ENCODE measurements around the gene TXNDC11. TPM values are rescaled to one million over a fixed set of nuclear protein-coding genes. Genes with fewer than 3 reads are reported as not detected.

Gene TXNDC11
- total RNA-seq, 1 experiment from 2014 or later, result 30.9 TPM

DNA sequence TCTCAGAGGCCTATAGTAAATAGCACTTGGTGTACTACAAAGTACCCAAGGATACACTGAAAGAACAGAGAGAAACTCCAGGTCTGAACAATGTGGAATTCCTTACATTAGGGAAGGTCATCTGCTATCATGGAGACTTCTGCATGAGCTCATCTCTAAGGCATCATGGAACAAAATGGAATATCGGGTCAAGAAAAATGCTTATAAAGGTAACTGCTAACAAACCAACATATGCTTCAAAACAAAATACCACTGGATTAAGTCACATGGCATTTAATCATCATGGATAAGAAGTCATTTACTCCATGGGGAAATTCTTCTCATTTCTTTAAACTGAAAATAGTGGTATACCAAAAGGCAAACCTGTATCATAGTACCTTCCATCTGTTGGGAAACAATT lies 34.2 kb downstream of the TXNDC11 start:
- H3K9me3 ChIP-seq (ENCODE audit: insufficient read depth, low read depth), result no peaks in the 10 kb centered on the region
- H3K4me1 ChIP-seq (replicated peaks; ENCODE audit: insufficient read depth), result no peaks in the 10 kb centered on the region
- CTCF ChIA-PET, result no interaction called here
- DNase-seq, result no peak
- no peak overlapping the region for H2AFZ ChIP-seq
- no peaks in the 10 kb centered on the region for H3K9me2 ChIP-seq (ENCODE audit: insufficient read depth)
- POLR2A ChIA-PET (ENCODE audit: unreplicated experiment), result no interaction called here
- H3K27ac ChIP-seq, result no peak overlapping the region
- no peak for TF ChIP-seq CTCF (conservative IDR thresholded peaks at IDR 0.05)
- TF ChIP-seq EZH2 (IDR thresholded peaks at IDR 0.05; ENCODE audit: low read depth), result no peak
- H3K4me3 ChIP-seq, result no peak overlapping the region
- intact Hi-C loops (cut with micrococcal nuclease; ENCODE audit: unreplicated experiment), result no loop called here
- no peaks in the 10 kb centered on the region for H3K36me3 ChIP-seq (ENCODE audit: low read depth)
- H4K20me1 ChIP-seq (ENCODE audit: insufficient read depth), result peaks cover 8% of the 10 kb centered on the region
- no TSS peak for BruUV-seq (replicated peaks)
- no peaks in the 10 kb centered on the region for H3K79me2 ChIP-seq (ENCODE audit: low read depth)
- no peak overlapping the region for H3K4me2 ChIP-seq
- no peaks in the 10 kb centered on the region for H3K27me3 ChIP-seq (ENCODE audit: insufficient read depth, low read depth)
- H3F3A ChIP-seq (ENCODE audit: insufficient read depth, low read depth), result peaks cover 12% of the 10 kb centered on the region

DNA sequence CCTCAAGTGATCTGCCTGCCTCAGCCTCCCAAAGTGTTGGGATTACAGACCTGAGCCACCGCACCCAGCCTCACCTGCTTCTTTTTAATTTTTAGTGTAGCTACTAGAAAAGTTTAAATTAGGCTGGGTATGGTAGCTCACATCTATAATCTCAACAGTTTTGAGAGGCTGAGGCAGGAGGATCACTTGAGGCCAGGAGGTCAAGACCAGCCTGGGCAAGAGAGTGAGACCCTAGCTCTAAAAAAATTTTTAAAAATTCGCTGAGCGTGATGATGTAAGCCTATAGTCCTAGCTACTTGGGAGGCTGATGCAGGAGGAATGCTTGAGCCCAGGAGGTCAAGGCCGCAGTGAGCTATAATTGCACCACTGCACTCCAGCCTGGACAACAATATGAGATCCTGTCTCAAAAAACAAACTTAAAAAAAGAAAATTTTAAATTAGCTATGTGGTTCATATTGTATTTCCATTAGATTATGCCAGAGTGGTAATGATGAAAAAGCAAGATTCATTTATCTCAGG lies 34.9 kb downstream of the TXNDC11 start:
- CTCF ChIA-PET, result no interaction called here
- Histone ChIP-seq H3K9me2 (ENCODE audit: insufficient read depth) (no peaks in the 10 kb centered on the region), H3K36me3 (ENCODE audit: low read depth) (no peaks in the 10 kb centered on the region), H3K27me3 (ENCODE audit: insufficient read depth, low read depth) (no peaks in the 10 kb centered on the region), H3K79me2 (ENCODE audit: low read depth) (no peaks in the 10 kb centered on the region), H3K9me3 (ENCODE audit: insufficient read depth, low read depth) (no peaks in the 10 kb centered on the region), H4K20me1 (ENCODE audit: insufficient read depth) (peaks cover 8% of the 10 kb centered on the region), H3K4me1 (replicated peaks; ENCODE audit: insufficient read depth) (no peaks in the 10 kb centered on the region), H2AFZ (no peak overlapping the region), H3K4me2 (no peak overlapping the region), H3K4me3 (no peak overlapping the region), H3F3A (ENCODE audit: insufficient read depth, low read depth) (peaks cover 12% of the 10 kb centered on the region), H3K27ac (no peak overlapping the region)
- DNase-seq, result no peak
- no TSS peak for BruUV-seq (replicated peaks)
- TF ChIP-seq CTCF (conservative IDR thresholded peaks at IDR 0.05) (no peak), EZH2 (IDR thresholded peaks at IDR 0.05; ENCODE audit: low read depth) (no peak)
- POLR2A ChIA-PET (ENCODE audit: unreplicated experiment), result no interaction called here
- intact Hi-C loops (cut with micrococcal nuclease; ENCODE audit: unreplicated experiment), result no loop called here

- POLR2A ChIA-PET (ENCODE audit: unreplicated experiment), result no interaction called here
- H2AFZ ChIP-seq, result no peak overlapping the region
- intact Hi-C loops (cut with micrococcal nuclease; ENCODE audit: unreplicated experiment), result no loop called here
- H3K36me3 ChIP-seq (ENCODE audit: low read depth), result no peaks in the 10 kb centered on the region
- no peaks in the 10 kb centered on the region for H3K9me3 ChIP-seq (ENCODE audit: insufficient read depth, low read depth)
- no peak overlapping the region for H3K4me3 ChIP-seq
- H4K20me1 ChIP-seq (ENCODE audit: insufficient read depth), result peaks cover 13% of the 10 kb centered on the region
- no peaks in the 10 kb centered on the region for H3K4me1 ChIP-seq (replicated peaks; ENCODE audit: insufficient read depth)
- H3K79me2 ChIP-seq (ENCODE audit: low read depth), result no peaks in the 10 kb centered on the region
- H3K27me3 ChIP-seq (ENCODE audit: insufficient read depth, low read depth), result no peaks in the 10 kb centered on the region
- H3K27ac ChIP-seq, result no peak overlapping the region
- no peak for DNase-seq
- peaks cover 13% of the 10 kb centered on the region for H3F3A ChIP-seq (ENCODE audit: insufficient read depth, low read depth)
- no TSS peak for BruUV-seq (replicated peaks)
- TF ChIP-seq EZH2 (IDR thresholded peaks at IDR 0.05; ENCODE audit: low read depth) (no peak), CTCF (conservative IDR thresholded peaks at IDR 0.05) (no peak)
- H3K4me2 ChIP-seq, result no peak overlapping the region
- no peaks in the 10 kb centered on the region for H3K9me2 ChIP-seq (ENCODE audit: insufficient read depth)
- CTCF ChIA-PET, result no interaction called here
Observed at GRCh38 chr16:11706180-11706742, 36.4 kb downstream of the TXNDC11 start.

All from PC-9 (cell line).